K562 (cell line): ENCODE results near the gene COX20. TPM values are rescaled to one million over a fixed set of nuclear protein-coding genes. Genes with fewer than 3 reads are reported as not detected.
A peak's percentile ranks its signal among the peaks of the same experiment; 100 is the strongest.

Experiments
- EP300 ChIP-seq: IDR thresholded peaks from 2 replicates; pipeline ENCODE4 v1.6.1; 2012; ENCODE audit warnings: low read length, improper control_type of control experiment
- KAT7 ChIP-seq: sonication (generic); formaldehyde crosslinking; IDR thresholded peaks from 2 replicates; pipeline ENCODE4 v1.8.0; 2022; ENCODE audit warnings: missing genetic modification reagents, mild to moderate bottlenecking, borderline replicate concordance
- MLLT1 ChIP-seq, 2 experiments: fragments of 450-650 bp; IDR thresholded peaks; 2 replicates each; pipeline ENCODE4 v1.6.1; 2016
- NR2C1 ChIP-seq, 2 experiments: fragments of 450-650 bp; IDR thresholded peaks; 2 replicates each; pipeline ENCODE4 v1.6.1; 2017; ENCODE audit warnings: mild to moderate bottlenecking in 2 of 2, antibody characterized with exemption in 1 of 2, inconsistent platforms in 1 of 2, missing compliant biosample characterization in 1 of 2, missing genetic modification characterization in 1 of 2
- NR2C2 ChIP-seq, 2 experiments: fragments of 200-800 bp in 1 of 2; sonication (Bioruptor generic) in 1 of 2; sonication (generic) in 1 of 2; formaldehyde crosslinking in 1 of 2; IDR thresholded peaks; 2 replicates each; pipeline versions ENCODE4 v1.6.1 to v1.8.0; 2016 to 2022; ENCODE audit warnings: mild to moderate bottlenecking in 1 of 2, missing compliant biosample characterization in 1 of 2, missing genetic modification characterization in 1 of 2, missing genetic modification reagents in 1 of 2
- POLR2G ChIP-seq: fragments of 200-400 bp; formaldehyde crosslinking; IDR thresholded peaks from 2 replicates; pipeline ENCODE4 v1.6.1; 2017; ENCODE audit warnings: low read depth, mild to moderate bottlenecking, antibody characterized with exemption, low read length, moderate library complexity
- POU5F1 ChIP-seq: fragments of 150-350 bp; IDR thresholded peaks from 2 replicates; pipeline ENCODE4 v1.6.1; 2014; ENCODE audit warnings: borderline replicate concordance, low read length, low read depth, mild to moderate bottlenecking; ENCODE audit not compliant: partially characterized antibody
- RBM15 ChIP-seq: fragments of 200-400 bp; formaldehyde crosslinking; IDR thresholded peaks from 2 replicates; pipeline ENCODE4 v1.6.1; 2018; ENCODE audit warnings: mild to moderate bottlenecking, low read length, moderate library complexity; ENCODE audit not compliant: insufficient read depth
- RBM25 ChIP-seq: fragments of 200-400 bp; formaldehyde crosslinking; IDR thresholded peaks from 2 replicates; pipeline ENCODE4 v1.6.1; 2018; ENCODE audit warnings: low read length, low read depth, moderate library complexity; ENCODE audit not compliant: severe bottlenecking
- SLC30A9 ChIP-seq: fragments of 250-450 bp; sonication (Bioruptor Pico); IDR thresholded peaks from 2 replicates; pipeline ENCODE4 v1.8.0; 2022; ENCODE audit warnings: mild to moderate bottlenecking, moderate library complexity
- SMAD2 ChIP-seq: fragments of 150-350 bp; IDR thresholded peaks from 2 replicates; pipeline ENCODE4 v1.6.1; 2014; ENCODE audit warnings: low read depth, mild to moderate bottlenecking, low read length
- SMARCA5 ChIP-seq: fragments of 450-650 bp; IDR thresholded peaks from 2 replicates; pipeline ENCODE4 v1.6.1; 2016
- TCF15 ChIP-seq: fragments of 250-450 bp; sonication (Bioruptor Pico); IDR thresholded peaks from 2 replicates; pipeline ENCODE4 v1.8.0; 2022; ENCODE audit warnings: moderate library complexity, mild to moderate bottlenecking, inconsistent platforms
- THRAP3 ChIP-seq: fragments of 450-650 bp; IDR thresholded peaks from 2 replicates; pipeline ENCODE4 v1.6.1; 2016; ENCODE audit warnings: mild to moderate bottlenecking, inconsistent platforms, borderline replicate concordance
- ZBTB8A ChIP-seq: fragments of 450-650 bp; IDR thresholded peaks from 2 replicates; pipeline ENCODE4 v1.6.1; 2018; ENCODE audit warnings: mild to moderate bottlenecking, moderate library complexity; ENCODE audit not compliant: partially characterized antibody
- ZC3H11A ChIP-seq: IDR thresholded peaks from 2 replicates; pipeline ENCODE4 v1.6.1; 2012; ENCODE audit warnings: low read depth, low read length, improper control_type of control experiment
- ZNF263 ChIP-seq: sonication (generic); formaldehyde crosslinking; IDR thresholded peaks from 2 replicates; pipeline ENCODE4 v1.8.0; 2022; ENCODE audit warnings: mild to moderate bottlenecking, missing genetic modification reagents, borderline replicate concordance
- ZNF79 ChIP-seq: fragments of 250-450 bp; sonication (Bioruptor Pico); IDR thresholded peaks from 2 replicates; pipeline ENCODE4 v1.4.0; 2020; ENCODE audit warnings: low read depth, mild to moderate bottlenecking, moderate library complexity
- polyA plus RNA-seq, 8 experiments: library from polyadenylated mRNA; depleted of rRNA in 4 of 8; stranded (reverse) in 5 of 8; unstranded in 3 of 8; fragments of >200 nt; fragmentation: Nextera tagmentation in 2 of 8; fragmentation: Illumina TruSeq in 1 of 8; extraction: Ambion mirVana in 2 of 8; extraction: Trizol in 1 of 8; gene quantifications; 2 replicates each; pipeline versions ENCODE4 v1.2.1 to v1.2.3, GENCODE V29; 2011 to 2014; ENCODE audit warnings: inconsistent platforms in 1 of 8, missing spikeins in 1 of 8
- total RNA-seq, 7 experiments: library from RNA; depleted of rRNA in 6 of 7; stranded (reverse); fragments of >200 nt in 6 of 7; fragmentation: Illumina TruSeq in 2 of 7; extraction: Trizol in 2 of 7; gene quantifications; 2 replicates each; pipeline versions ENCODE4 v1.2.1 to v1.2.3, GENCODE V29; 2011 to 2021; ENCODE audit warnings: low replicate concordance in 1 of 7
- TF ChIP-seq, protein P1 (sequence below): fragments of 250-450 bp; sonication (Bioruptor Pico); IDR thresholded peaks from 2 replicates; pipeline ENCODE4 v1.4.0; 2020; ENCODE audit warnings: mild to moderate bottlenecking, moderate library complexity, borderline replicate concordance
- TF ChIP-seq, protein P2 (sequence below): fragments of 250-450 bp; sonication (Bioruptor Pico); IDR thresholded peaks from 2 replicates; pipeline ENCODE4 v1.8.0; 2022; ENCODE audit warnings: inconsistent platforms, mild to moderate bottlenecking, moderate library complexity, borderline replicate concordance
- TF ChIP-seq, protein P3 (sequence below): fragments of 450-650 bp; conservative IDR thresholded peaks from 2 replicates; pipeline ENCODE4 v1.6.1; 2016; ENCODE audit warnings: missing genetic modification characterization, low read depth, mild to moderate bottlenecking, missing compliant biosample characterization, moderate library complexity

Gene COX20
- total and polyA plus RNA-seq, 9 of the 15 experiments (the other 6 are each of a cell fraction or from before 2014, with no cell fraction given): 41.5 to 192 (median 84.3) TPM

DNA sequence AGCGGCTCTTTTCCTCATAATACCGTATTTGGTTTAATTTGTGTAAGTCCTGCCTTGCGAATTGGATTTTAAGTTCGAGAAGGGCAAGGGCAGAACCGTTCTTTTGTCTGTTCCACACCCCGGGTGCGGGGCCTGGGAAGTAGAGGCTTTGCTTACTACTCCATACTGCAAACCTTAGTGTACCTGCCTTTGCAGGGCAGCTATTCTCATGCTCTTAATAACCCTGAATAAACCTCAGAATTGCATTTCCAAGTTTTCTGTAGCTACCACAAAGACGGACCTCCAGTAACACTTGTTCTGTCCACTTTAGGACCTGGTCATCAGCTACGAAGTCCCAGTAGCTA, 29.5 kb downstream of the COX20 start (continued):
- TF ChIP-seq KAT7 (CRISPR knock-in tag) (no peak; the same call in 1 of the 2 replicates), TCF15 (no peak), POLR2G (no peak), NR2C2 (CRISPR knock-in tag; IDR thresholded peaks at IDR 0.05) (no peak), NR2C2 (tag; IDR thresholded peaks at IDR 0.05) (peak; percentile 77; the same call in 1 of the 2 replicates), ZNF263 (CRISPR knock-in tag) (no peak), ZBTB8A (no peak), ZNF79 (no peak), THRAP3 (0 out of 2 replicates have a peak, but pooled peaks have one; percentile 29), NR2C1 (IDR thresholded peaks at IDR 0.05) (no peak), NR2C1 (tag; IDR thresholded peaks at IDR 0.05) (0 out of 2 replicates have a peak, but pooled peaks have one; percentile 6), ZC3H11A (peak; percentile 25; the same call in 1 of the 2 replicates), SMAD2 (no peak), SMARCA5 (0 out of 2 replicates have a peak, but pooled peaks have one; percentile 2), EP300 (no peak), POU5F1 (no peak), MLLT1 (IDR thresholded peaks at IDR 0.05) (no peak), RBM15 (no peak), SLC30A9 (CRISPR knock-in tag) (no peak), RBM25 (no peak)
- TF ChIP-seq, protein P1, sequence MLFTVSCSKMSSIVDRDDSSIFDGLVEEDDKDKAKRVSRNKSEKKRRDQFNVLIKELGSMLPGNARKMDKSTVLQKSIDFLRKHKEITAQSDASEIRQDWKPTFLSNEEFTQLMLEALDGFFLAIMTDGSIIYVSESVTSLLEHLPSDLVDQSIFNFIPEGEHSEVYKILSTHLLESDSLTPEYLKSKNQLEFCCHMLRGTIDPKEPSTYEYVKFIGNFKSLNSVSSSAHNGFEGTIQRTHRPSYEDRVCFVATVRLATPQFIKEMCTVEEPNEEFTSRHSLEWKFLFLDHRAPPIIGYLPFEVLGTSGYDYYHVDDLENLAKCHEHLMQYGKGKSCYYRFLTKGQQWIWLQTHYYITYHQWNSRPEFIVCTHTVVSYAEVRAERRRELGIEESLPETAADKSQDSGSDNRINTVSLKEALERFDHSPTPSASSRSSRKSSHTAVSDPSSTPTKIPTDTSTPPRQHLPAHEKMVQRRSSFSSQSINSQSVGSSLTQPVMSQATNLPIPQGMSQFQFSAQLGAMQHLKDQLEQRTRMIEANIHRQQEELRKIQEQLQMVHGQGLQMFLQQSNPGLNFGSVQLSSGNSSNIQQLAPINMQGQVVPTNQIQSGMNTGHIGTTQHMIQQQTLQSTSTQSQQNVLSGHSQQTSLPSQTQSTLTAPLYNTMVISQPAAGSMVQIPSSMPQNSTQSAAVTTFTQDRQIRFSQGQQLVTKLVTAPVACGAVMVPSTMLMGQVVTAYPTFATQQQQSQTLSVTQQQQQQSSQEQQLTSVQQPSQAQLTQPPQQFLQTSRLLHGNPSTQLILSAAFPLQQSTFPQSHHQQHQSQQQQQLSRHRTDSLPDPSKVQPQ (CRISPR knock-in tag): no peak
- TF ChIP-seq, protein P2, sequence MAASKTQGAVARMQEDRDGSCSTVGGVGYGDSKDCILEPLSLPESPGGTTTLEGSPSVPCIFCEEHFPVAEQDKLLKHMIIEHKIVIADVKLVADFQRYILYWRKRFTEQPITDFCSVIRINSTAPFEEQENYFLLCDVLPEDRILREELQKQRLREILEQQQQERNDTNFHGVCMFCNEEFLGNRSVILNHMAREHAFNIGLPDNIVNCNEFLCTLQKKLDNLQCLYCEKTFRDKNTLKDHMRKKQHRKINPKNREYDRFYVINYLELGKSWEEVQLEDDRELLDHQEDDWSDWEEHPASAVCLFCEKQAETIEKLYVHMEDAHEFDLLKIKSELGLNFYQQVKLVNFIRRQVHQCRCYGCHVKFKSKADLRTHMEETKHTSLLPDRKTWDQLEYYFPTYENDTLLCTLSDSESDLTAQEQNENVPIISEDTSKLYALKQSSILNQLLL (CRISPR knock-in tag): no peak
- TF ChIP-seq, protein P3, sequence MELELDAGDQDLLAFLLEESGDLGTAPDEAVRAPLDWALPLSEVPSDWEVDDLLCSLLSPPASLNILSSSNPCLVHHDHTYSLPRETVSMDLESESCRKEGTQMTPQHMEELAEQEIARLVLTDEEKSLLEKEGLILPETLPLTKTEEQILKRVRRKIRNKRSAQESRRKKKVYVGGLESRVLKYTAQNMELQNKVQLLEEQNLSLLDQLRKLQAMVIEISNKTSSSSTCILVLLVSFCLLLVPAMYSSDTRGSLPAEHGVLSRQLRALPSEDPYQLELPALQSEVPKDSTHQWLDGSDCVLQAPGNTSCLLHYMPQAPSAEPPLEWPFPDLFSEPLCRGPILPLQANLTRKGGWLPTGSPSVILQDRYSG: 0 out of 2 replicates have a peak, but pooled peaks have one; percentile 3
